Lung (tissue), 12 donors: Measurements from ENCODE around the gene UGT1A5. TPM values are rescaled to one million over a fixed set of nuclear protein-coding genes. Genes with fewer than 3 reads are reported as not detected.

ENCODE experiments used
- ATAC-seq: fragments of 200-7000 bp; cut with Tn5 transposase; one replicate; pipeline ENCODE4 v1.9.1; 2020; ENCODE audit warnings: moderate number of reproducible peaks; ENCODE audit not compliant: insufficient read depth, low FRiP score
- DNase-seq, 3 donors: peaks; one replicate each; pipeline ENCODE4 v3.0.0-alpha.2; 2013 to 2017
- H3K27ac ChIP-seq, 2 donors: one replicate each; pipeline ENCODE4 v1.5.1; 2013; ENCODE audit warnings: mild to moderate bottlenecking in 2 of 2, moderate library complexity in 2 of 2, control low read depth in 1 of 2, inconsistent platforms in 1 of 2, low read depth in 1 of 2, low read length in 1 of 2
- H3K27me3 ChIP-seq, 3 donors: one replicate each; pipeline ENCODE4 v1.5.1; 2013; ENCODE audit warnings: low read length in 2 of 3; ENCODE audit not compliant: control insufficient read depth in 3 of 3, insufficient read depth in 3 of 3
- H3K36me3 ChIP-seq, 4 donors: one replicate each; pipeline ENCODE4 v1.5.1; 2013; ENCODE audit warnings: low read length in 4 of 4, mild to moderate bottlenecking in 1 of 4, moderate library complexity in 1 of 4; ENCODE audit not compliant: control insufficient read depth in 4 of 4, insufficient read depth in 4 of 4
- H3K4me1 ChIP-seq, 5 donors: one replicate each; pipeline ENCODE4 v1.5.1; 2013; ENCODE audit warnings: low read length in 5 of 5, mild to moderate bottlenecking in 2 of 5, moderate library complexity in 1 of 5; ENCODE audit not compliant: control insufficient read depth in 5 of 5, insufficient read depth in 5 of 5
- H3K4me3 ChIP-seq: one replicate; pipeline ENCODE4 v1.5.1; 2013; ENCODE audit warnings: mild to moderate bottlenecking, control low read depth, moderate library complexity
- H3K9ac ChIP-seq, 2 donors: one replicate each; pipeline ENCODE4 v1.5.1; 2013; ENCODE audit warnings: low read length in 2 of 2, control low read depth in 1 of 2; ENCODE audit not compliant: insufficient read depth in 1 of 2
- H3K9me3 ChIP-seq, 4 donors: one replicate each; pipeline ENCODE4 v1.5.1; 2013; ENCODE audit warnings: low read length in 3 of 4, mild to moderate bottlenecking in 1 of 4, moderate library complexity in 1 of 4; ENCODE audit not compliant: control insufficient read depth in 4 of 4, insufficient read depth in 3 of 4
- WGBS, 2 donors: extraction: QIAGEN DNeasy Blood & Tissue Kit; methylation state at CpG; one replicate each; pipeline ENCODE4 v1.1.7; 2013; 5-methylcytosine and 5-hydroxymethylcytosine counted together
- polyA plus RNA-seq, 2 donors: library from polyadenylated mRNA; stranded (reverse); fragments of 200-250 nt; gene quantifications; one replicate each; pipeline ENCODE4 v1.2.1, GENCODE V29; 2013
- total RNA-seq, 2 donors: library from RNA; depleted of rRNA in 1 of 2; stranded (reverse); fragments of >200 nt in 1 of 2; gene quantifications; one replicate each; pipeline ENCODE4 v1.2.1, GENCODE V29; 2014 to 2021
- TF ChIP-seq, protein P1 (sequence below): IDR thresholded peaks from 2 replicates; pipeline ENCODE4 v1.5.1; 2012; ENCODE audit warnings: mild to moderate bottlenecking; ENCODE audit errors: control extremely low read depth, extremely low read depth
- donor health status: control.
- donor health status: control.
- donor health status: Bipolar disorder and iron deficiency.
- donor health status: healthy.
- donor health status: DM: yes; HTN: yes; CAD: no.

Gene UGT1A5
- total and polyA plus RNA-seq, 4 donors = 0.34 TPM; not detected in 3

GRCh38 chr2:233803292-233803911 lies 90.7 kb downstream of the UGT1A5 start:
- Histone ChIP-seq H3K9me3 (no peaks in the 10 kb centered on the region), H3K9ac (no peak overlapping the region), H3K4me3 (no peak overlapping the region), H3K4me1 (no peaks in the 10 kb centered on the region), H3K27me3 (no peaks in the 10 kb centered on the region), H3K27ac (no peak overlapping the region), H3K36me3 (no peaks in the 10 kb centered on the region)
- no peak for DNase-seq
- 67 to 81% methylated on average over 2 of the region's 2 CpGs for WGBS, 2 donors
- TF ChIP-seq, protein P1, sequence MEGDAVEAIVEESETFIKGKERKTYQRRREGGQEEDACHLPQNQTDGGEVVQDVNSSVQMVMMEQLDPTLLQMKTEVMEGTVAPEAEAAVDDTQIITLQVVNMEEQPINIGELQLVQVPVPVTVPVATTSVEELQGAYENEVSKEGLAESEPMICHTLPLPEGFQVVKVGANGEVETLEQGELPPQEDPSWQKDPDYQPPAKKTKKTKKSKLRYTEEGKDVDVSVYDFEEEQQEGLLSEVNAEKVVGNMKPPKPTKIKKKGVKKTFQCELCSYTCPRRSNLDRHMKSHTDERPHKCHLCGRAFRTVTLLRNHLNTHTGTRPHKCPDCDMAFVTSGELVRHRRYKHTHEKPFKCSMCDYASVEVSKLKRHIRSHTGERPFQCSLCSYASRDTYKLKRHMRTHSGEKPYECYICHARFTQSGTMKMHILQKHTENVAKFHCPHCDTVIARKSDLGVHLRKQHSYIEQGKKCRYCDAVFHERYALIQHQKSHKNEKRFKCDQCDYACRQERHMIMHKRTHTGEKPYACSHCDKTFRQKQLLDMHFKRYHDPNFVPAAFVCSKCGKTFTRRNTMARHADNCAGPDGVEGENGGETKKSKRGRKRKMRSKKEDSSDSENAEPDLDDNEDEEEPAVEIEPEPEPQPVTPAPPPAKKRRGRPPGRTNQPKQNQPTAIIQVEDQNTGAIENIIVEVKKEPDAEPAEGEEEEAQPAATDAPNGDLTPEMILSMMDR = no peak
- no peak for ATAC-seq

DNA sequence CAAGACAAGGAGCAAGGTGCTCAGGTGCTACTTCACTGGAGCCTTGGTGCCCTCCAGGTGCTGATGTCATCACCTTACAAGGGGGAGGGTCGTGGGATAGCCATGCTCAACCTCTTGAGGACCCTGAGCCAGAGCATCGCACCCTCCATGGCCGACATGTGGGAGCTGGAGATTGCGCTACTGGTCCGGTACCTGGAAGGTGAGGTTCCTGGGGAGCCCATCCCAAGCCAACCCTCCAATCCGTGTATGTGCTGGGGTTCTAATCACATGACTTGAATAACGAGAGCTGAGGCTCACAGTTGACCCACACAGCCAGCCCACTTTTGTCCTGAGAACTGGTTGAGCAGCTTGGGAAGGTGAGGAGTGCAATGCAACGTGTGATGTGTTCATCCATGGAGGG lies 91.3 kb downstream of the UGT1A5 start:
- no peak overlapping the region for H3K4me3 ChIP-seq
- ATAC-seq (no peak), DNase-seq (no peak)
- 56 to 76% methylated on average over 8 of the region's 8 CpGs for WGBS, 2 donors
- H3K36me3 ChIP-seq = no peaks in the 10 kb centered on the region
- TF ChIP-seq, protein P1 = no peak
- no peaks in the 10 kb centered on the region for H3K4me1 ChIP-seq
- no peak overlapping the region for H3K27ac ChIP-seq
- H3K27me3 ChIP-seq = no peaks in the 10 kb centered on the region
- no peak overlapping the region for H3K9ac ChIP-seq
- no peaks in the 10 kb centered on the region for H3K9me3 ChIP-seq

- ATAC-seq (no peak), DNase-seq (no peak)
- no peak overlapping the region for H3K9ac ChIP-seq
Observed at GRCh38 chr2:233807215-233807865, 94.6 kb downstream of the UGT1A5 start.

More at GRCh38 chr2:233807215-233807865, 94.6 kb downstream of the UGT1A5 start:
- H3K4me1 ChIP-seq = no peaks in the 10 kb centered on the region
- H3K9me3 ChIP-seq = peaks cover 0 to 2% (median 0%) of the 10 kb centered on the region in 4 donors
- H3K36me3 ChIP-seq = no peaks in the 10 kb centered on the region
- H3K4me3 ChIP-seq = no peak overlapping the region
- H3K27me3 ChIP-seq = no peaks in the 10 kb centered on the region
- TF ChIP-seq, protein P1 = no peak
- H3K27ac ChIP-seq = no peak overlapping the region
- WGBS, 2 donors = 73 to 77% methylated on average over 12 of the region's 12 CpGs
